GM23338 (cell line): Measurements from ENCODE around the gene B3GNT9.

ENCODE experiments used
- POLR2AphosphoS5 ChIP-seq: IDR thresholded peaks from 2 replicates; pipeline ENCODE4 v1.6.1; 2016; ENCODE audit warnings: antibody characterized with exemption, low read depth
- TF ChIP-seq, protein P1 (sequence below), 2 experiments: fragments of 200-600 bp in 1 of 2; sonication (generic) in 1 of 2; conservative IDR thresholded peaks; 2 replicates each; pipeline versions ENCODE4 v1.5.1 to v1.6.1; 2016 to 2017; ENCODE audit warnings: antibody characterized with exemption in 2 of 2, low read depth in 2 of 2, mild to moderate bottlenecking in 2 of 2, moderate library complexity in 1 of 2

GRCh38 chr16:67137605-67138004, 13.2 kb downstream of the B3GNT9 start:
- TF ChIP-seq, protein P1, sequence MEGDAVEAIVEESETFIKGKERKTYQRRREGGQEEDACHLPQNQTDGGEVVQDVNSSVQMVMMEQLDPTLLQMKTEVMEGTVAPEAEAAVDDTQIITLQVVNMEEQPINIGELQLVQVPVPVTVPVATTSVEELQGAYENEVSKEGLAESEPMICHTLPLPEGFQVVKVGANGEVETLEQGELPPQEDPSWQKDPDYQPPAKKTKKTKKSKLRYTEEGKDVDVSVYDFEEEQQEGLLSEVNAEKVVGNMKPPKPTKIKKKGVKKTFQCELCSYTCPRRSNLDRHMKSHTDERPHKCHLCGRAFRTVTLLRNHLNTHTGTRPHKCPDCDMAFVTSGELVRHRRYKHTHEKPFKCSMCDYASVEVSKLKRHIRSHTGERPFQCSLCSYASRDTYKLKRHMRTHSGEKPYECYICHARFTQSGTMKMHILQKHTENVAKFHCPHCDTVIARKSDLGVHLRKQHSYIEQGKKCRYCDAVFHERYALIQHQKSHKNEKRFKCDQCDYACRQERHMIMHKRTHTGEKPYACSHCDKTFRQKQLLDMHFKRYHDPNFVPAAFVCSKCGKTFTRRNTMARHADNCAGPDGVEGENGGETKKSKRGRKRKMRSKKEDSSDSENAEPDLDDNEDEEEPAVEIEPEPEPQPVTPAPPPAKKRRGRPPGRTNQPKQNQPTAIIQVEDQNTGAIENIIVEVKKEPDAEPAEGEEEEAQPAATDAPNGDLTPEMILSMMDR (conservative IDR thresholded peaks at IDR 0.05; ENCODE audit: low read depth in 2 of 2) = no peak
- no peak for TF ChIP-seq POLR2AphosphoS5
